GM21447 (cell line): Measurements from ENCODE around the gene PAK1.
A peak's percentile ranks its signal among the peaks of the same experiment; 100 is the strongest.

Experiments
- ATAC-seq: cut with Tn5 transposase; IDR thresholded peaks from one replicate; pipeline ENCODE4 v1.9.1; 2021; ENCODE audit not compliant: unreplicated experiment

Gene PAK1

DNA sequence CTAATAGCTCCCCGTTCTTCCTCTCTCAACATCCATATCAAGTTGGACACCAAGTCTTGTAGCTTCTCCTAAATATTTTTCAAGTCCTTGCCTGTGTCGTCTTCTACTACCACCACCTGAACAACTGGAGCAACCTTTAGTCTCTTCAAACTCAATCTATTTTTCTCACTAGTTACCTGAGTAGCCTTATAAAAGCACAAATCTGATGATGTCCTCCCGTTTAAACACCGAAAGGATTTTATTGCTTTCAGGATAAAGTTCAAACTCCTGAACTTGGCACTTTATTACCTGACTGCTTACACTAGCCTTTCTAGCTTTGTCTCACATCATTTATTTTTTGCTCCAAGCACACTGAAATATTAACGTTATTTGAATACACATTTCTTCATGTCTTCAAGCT is 1.3 kb upstream of the PAK1 start:
- ATAC-seq: no peak

DNA sequence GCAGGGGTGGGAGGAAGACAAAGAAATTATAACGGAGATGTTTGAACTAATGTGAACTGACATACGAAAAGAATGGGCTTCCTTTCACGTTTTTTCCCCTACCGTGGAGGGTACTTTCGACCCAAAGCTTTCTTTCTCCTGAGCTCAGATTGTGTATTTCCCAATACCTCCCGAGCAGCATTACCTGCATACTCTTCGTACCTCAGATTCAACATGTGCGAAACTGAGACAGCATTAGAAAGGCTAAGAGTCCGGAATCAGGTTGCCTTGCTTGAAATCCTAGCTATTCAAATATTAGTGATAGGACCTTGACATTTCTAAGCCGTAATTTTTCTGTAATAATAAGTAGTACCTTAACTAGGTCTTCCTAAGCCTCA is 778 bp upstream of the PAK1 start:
- no peak for ATAC-seq

DNA sequence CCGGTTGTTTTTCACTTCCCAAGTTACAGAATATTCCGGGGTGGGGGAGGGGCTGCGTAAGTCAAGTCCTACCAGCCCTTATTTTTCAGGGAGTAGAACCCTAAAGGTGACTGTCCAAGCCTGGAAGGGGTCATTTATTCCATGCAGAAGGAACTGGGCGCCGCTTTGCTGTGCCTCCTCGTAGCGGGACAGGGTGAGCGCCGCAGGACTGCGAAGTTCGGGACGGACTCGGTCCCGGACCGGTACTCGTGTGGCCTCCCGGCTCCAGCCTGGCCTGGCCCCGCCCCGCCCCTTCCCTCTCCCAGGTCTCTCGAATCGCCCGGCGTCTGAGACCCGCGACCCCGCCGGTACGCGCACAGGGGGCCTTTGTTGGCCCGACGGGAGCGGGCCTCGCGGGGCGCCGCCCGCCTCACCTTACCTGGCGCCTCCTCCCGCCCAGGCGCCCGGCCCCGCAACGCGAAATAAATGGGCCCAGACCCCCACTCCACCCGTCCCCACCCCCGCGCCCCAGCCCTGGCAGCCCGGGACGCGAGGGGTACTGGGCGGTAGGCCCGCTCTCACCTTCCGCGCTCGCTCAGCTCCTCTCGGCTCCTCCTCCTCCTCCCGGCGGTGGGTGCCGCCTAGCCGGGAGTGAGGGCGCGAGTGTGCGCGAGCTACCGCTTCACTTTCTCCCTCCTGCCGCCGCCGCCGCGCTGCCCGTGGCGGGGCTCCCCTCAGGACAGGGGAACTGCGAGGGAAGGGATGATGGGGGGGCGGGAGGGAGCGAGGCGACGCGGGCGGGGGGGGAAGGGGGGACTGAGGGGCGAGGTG is 698 bp downstream of the PAK1 start:
- ATAC-seq: peak; percentile 36

DNA sequence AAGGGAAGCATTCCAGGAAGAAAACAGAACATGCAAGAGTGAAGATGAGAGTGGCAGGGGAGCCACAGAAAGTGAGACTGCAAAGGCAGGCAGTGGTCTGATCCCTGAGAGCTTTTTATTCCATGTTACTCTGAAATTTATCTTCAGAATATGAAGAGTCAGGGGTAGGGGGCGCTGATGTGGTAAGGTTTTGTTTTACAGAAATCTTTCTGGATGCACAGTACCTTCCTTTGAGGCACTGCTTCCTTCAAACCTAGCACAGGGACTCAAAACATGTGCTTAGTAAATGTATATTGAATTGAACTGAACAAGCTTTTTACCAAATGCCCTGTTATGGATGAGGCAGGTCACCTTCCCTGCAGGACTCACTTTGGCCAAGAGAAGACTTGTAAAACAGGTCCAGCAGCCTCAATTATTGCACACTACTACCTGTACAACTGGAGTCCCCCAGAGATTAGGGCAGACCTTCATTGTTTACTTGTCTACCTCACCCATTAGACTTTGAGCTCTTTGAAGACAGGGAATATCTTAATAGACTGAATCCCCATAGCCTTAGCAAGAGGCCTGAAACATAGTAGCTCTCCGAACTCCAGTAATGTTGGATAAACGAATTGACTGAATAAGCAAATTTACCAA is 2.2 kb downstream of the PAK1 start:
- ATAC-seq: no peak

DNA sequence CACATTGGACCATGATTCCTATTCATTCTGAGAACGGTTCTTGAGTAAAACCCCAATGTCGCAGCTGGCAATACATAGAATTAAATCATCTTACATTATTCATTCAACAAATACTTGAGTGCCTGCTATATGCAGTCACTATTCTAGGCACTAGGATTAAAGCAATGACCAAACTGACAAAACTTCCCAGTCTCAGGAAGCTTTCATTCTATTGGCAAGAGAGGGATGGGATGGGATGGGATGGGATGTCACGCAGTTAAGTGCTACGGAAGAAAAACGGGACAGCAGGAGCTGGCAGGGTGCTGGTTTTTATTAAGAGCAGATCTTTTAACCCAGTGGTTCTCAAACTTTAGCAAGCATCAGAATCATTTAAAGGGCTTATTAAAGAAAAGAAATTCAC is 2.9 kb downstream of the PAK1 start:
- ATAC-seq: no peak

DNA sequence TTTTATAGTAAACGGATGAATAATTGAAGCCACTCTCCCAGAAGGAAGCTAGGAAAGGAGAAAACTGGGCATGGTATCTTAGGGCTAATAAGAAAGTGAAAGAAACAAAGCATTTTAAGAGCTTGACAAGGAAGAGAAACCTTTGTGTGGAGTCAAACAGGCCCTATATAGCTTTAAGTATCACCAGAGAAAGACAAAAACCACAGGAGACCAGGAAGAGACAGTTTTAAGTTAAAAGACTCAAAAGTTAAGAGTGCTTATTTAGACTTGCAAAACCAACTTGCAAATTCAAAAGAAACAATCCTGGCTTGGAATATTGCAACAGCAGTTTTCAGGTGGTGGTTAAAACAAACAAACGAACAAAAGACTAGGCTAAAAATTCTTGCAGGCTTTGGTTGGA is 3.4 kb downstream of the PAK1 start:
- ATAC-seq: peak; percentile 45

DNA sequence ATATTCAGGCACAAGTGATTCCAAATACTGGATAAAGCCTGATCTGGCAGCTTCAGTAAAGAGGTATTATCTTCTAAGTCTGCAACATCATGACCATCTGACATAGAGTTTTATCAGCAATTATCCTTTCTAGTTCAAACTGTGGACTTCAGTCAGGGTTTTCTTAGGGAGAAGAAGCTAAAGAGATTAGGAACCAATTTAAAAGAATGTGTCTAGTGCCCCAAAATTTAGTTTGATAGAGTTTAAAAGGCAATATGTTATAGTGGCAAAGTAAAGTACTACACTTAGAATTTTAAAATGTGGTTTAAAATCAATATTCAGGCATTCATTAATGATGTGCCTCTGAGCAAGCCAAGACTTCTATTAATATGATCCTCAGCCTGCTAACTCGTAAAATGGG is 5.4 kb downstream of the PAK1 start:
- ATAC-seq: no peak

DNA sequence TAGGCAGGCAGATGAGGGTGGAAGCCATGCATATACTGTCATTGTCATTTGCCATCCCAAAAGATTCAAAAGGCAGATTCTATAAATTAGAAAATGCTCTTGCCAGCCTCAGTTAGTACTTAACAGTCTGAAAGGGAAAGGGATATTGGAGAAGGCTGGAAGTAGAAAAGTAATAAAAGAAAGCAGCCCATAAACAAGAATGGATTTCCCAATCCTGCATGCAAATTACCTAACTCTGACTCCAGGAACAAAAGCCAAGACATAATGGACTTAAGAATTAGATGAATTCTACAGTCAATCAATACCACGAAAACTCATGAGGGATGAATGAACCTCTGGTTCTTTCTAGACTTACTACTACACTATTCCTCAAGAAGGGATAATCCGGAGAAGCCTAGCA is 5.9 kb downstream of the PAK1 start:
- no peak for ATAC-seq

DNA sequence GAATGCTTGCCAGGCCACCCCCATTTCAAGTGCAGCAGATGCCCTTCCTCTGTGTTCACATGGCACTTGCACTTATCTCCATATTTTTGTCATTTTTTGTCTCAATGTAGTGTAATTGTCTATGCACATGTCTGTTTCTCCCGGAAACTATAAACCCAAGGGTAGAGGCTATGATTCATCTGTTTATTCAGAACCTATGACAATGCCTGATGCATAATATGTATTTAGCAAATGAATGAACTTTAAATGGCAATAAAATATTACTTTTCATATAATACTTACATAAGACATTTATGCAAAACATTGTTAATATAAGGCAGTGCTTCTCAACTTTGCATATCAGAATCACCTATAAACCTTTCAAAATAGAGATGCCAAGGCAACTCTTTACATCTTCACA is 6.7 kb downstream of the PAK1 start:
- no peak for ATAC-seq

DNA sequence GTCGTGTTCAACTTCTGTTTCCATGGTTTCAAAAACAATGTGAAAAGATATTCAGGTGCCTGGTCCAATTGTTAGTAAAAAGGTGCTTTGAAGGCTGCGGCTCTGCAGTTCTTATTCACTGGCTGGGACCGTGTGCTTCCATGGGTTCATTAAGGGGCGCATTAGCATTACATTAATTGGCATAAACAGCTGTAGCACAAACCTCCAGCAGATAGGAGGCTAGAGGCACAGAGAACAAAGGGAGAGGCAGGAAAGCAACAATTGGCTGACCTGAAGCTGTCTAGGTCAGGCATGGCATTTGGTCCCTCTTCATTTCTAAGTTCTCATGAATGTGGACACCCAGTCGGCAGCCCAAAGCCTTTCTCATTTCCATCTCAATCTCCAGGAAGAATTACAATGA is 16.6 kb downstream of the PAK1 start:
- peak; percentile 20 for ATAC-seq

DNA sequence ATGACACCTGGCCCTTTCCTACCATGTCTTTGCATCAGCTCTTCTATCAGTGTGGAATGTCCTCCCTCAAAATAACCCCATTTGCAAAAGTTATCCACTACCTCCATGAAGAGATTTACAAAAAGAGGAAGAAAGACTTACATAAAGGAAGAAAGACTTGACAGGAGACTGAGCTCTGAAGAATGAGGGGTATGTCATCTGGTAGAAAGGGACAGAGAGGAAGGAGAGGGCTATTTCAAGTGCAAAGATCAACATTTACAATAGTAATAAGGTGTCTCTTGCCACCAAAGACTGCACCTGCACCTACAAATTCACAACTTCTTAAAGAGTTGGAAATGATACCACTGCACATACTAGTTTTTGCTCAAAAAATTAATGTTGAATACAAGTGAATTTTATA is 18.2 kb downstream of the PAK1 start:
- no peak for ATAC-seq

DNA sequence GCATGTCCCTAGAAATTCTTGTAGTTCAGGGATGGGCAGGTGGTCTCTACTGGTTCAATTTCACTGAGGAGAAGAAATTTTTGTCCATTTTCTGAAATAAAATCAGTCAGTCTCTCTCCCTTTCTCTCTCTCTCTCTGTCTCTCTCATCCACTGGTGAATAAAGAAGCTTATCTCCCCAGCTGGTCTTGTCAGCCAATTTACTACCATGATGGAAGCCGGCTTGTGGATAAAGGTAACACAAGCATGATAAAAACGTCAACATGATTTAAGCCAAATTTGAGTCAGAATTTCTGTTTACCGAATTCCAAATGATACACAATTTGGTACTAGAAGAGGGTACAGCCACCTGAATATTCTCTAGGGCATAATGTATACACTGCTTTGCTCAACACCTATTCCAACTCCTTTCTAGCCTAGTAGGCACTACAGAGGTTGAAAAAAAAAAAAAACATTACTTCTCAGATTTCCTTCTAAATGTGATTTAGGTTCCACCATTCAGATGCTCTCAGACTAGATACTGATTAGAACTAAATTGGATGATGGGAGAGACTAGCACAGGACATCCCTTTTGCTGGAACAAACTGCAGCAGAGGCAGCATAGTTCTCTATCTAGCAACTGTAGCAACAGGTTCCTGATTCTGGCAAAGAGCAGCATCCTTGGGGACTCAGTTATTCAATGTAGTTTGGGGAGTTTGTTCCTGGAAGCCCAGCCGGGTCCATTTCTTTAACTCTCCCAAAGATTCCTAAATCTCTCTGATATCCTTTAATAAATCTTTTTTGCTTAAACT is 18.8 kb downstream of the PAK1 start:
- no peak for ATAC-seq

DNA sequence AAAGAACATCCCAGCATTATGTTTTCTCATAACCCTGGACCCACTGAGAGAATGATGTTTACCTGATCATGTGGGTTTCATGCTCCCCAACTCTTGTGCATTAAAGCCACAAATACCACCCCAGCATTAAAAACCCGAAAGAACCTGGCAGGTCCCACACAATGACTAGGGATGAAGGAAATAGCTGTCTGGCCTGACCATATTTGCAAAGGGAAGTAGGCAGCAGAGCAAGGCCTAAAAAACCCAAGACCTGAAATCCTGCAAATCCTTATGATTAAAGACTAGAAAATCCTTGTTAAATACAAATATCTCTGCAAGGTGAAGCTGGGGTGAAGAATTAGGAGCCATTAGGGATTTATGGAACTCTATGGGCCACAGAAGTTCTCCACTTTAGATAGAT is 23.7 kb downstream of the PAK1 start:
- no peak for ATAC-seq

DNA sequence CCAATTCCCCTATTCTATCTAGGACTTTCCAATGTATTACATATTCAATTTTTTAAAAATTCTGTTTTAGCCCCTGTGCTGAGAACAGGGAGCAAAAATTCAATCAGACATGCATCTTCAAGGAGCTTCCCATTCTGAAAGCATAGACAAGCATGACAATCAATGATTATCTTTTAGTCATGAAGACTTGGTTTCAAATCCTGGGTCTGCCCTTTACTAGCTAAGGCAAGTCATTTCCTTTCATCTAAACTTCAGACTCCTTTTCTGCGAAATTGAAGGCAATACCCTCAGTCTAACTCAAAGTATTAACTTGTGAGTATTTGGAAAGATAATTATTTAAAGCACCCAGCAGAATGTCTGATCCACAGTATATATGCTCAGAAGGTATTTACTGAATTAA is 24.1 kb downstream of the PAK1 start:
- ATAC-seq: no peak

DNA sequence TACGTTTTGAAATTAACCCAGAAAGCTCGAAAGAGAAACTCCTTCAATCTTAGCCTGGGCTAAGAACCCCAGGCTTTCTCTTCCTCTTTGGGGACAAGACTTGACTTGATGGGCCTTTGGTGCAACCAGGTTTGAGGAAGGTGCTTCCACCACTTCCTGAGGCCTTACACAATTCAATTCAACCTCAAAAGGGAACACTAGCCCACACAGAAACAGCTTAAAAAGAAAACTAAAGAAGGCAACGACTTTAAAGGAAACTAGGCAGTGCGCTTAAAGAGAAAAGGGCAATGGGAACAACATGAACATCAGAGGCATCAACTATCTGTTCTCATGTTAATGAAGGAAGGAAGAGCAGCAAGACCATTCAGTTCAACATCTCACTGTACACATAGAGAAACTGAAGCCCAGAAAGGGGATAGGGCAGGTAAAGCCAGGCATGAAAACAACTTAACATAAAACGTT is 24.8 kb downstream of the PAK1 start:
- peak; percentile 75 for ATAC-seq

DNA sequence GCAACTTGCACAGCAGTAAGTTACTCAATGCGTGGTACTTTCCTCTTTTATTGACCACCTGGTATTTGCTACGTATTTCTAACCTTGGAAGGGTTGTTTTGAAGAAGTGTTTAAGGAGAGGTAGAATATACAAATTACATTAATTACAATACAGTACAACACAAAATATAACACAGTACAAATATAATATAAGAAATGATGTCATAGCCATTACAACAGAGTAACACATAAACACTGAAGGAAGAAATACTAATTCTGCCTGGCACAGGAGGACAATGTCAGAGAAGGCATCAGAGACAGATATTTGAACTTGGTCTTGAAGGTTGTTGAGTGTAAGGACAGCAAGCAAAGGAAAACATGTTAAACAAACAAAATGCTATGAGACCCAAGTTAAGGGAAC is 25.6 kb downstream of the PAK1 start:
- ATAC-seq: no peak

DNA sequence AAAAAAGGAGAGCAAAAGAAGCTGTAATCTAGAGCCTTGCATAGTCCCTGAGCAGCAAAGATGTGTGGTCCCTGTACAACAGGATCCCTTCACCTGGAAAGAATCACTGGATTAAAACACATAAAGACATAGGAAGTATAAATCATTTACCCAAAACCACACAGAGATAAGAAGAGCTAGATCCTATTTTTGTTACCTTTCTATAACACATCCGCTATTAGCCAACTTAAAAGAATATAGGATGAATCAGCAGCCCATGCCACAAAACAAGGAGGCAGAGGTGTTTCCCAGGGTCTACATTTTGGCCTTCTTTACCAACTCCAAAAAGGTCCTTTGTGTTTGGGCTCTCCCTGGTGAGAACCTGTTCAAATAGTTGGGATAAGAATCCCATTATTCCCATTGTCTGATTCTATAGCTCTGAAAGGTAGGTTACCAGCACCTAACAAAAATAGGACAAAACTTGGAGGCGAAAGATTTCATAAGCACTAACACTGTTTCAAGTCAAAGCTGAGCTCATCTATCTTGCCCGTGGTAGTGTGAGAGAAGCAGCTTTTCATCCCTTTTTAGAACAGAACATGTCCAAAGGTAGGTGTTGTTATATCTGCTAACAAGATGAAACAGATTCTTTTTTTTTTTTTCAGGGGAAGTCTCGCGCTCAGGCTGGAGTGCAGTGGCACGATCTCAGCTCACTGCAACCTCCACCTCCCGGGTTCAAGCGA is 26.8 kb downstream of the PAK1 start:
- ATAC-seq: no peak

DNA sequence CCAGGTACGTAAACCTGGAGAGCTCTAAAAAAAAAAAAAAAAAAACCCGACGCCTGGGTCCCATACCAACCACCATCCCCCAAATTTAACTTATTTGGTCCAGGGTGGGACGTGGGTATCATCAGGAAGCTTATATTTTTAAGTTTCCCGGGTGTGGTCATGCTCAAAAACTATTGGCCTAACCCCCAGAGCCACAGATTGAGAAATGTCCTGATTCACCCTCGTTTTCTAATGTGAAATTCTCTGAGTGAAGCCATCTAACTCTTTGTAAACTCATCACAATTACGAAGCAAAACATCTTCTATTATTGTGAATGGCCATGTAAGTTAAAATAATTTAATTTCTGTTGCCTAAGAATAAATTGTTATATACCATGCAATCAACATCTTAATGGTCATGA is 29.6 kb downstream of the PAK1 start:
- no peak for ATAC-seq

DNA sequence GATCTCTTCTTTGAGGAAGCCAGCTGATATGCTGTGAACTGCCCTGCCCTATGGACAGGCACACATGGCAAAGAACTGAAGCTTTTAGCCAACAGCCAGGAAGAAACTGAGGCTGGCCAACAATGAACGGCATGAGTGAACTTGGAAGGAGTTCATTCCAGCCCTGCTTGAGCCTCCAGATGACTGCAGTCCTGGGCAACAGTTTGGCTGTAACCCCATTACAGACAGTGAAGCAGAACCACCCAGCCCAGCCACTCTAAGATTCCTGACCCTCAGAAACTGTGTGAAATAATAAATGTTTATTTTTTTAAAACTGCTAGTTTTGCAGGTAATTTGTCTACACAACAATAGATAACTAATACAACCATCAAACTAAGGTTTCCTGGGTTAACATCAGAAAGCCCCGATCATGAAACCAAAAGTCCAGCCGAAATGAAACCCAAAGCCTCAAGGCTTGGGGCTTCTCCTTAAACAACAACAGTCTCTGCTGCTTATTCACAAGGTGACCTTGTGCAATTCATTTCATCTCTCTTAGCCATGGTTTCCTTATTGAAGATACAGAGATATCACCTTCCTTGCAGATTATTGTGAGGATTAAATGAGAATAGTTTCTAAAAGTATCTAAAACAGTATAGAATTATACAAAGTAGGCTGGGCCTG is 31.4 kb downstream of the PAK1 start:
- peak; percentile 53 for ATAC-seq

DNA sequence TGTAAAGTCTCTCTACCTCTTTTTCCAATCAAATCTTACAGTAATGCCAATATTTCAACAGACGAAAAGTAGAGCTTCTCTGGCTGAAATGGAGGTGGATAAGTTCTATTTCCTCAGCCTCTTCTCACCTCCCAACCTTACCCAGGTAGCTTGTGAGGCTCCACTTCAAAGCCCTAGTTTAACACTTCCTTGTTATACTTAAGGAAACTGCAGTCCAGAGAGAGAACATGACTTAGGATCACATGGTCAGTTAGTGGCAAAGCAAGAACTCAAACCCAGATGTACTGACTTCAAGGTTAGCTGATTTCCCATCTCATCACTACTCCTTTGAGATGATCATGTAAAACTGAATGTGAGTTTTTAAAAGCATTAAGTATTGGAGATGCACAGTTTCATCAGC is 32.5 kb downstream of the PAK1 start:
- no peak for ATAC-seq

DNA sequence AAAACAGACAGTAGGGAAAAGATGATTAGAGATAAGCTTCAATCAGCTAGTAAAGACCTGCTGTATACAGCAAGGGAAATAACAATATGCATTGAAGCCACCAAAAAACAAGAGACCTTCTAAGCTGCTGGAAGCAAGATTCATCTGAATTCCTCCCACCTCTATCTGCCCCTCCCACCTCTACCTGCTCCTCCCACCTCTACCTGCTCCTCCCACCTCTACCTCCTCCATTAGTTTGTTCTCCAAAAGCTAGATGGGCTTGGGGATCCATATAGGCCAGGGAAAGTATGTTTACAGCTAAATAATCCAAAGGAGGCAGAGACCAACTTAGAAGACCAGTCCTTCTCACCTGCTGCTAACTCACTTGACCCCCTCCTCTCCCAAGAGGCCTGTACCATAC is 33.2 kb downstream of the PAK1 start:
- ATAC-seq: no peak
